ENCODE data around the gene STAT5A. TPM values are rescaled to one million over a fixed set of nuclear protein-coding genes. Genes with fewer than 3 reads are reported as not detected.
"Not testable (repeated sequence)": the region's sequence is repeated elsewhere in the genome, so short reads cannot be mapped to it uniquely, and the experiment has no call there.

Gene STAT5A
- total RNA-seq, 1 donor from 2014 or later, result 21.9 TPM

GRCh38 chr17:42359133-42359532 is 70.8 kb downstream of the STAT5A start:
- DNase-seq (ENCODE audit: extremely low read depth, low read depth, low spot score), result no peak

GRCh38 chr17:42360388-42360787 is 72.1 kb downstream of the STAT5A start:
- not testable (repeated sequence) for DNase-seq (ENCODE audit: extremely low read depth, low read depth, low spot score)

Other genes with a start within 250 kb of the STAT5A start
- gene C17orf113, start 237.9 kb upstream of the STAT5A start, total RNA-seq, result 0.70 TPM in 1 of 2 replicates, not detected in the other
- not detected in 2 replicates for gene ZNF385C, start 190.0 kb upstream of the STAT5A start, total RNA-seq
- gene DHX58, start 175.8 kb upstream of the STAT5A start, total RNA-seq, result 6.5 and 11.3 TPM in 2 replicates
- gene KAT2A, start 167.1 kb upstream of the STAT5A start, total RNA-seq, result 24.1 and 26.2 TPM in 2 replicates
- gene HSPB9, start 165.7 kb upstream of the STAT5A start, total RNA-seq, result not detected in 2 replicates
- gene RAB5C, start 133.5 kb upstream of the STAT5A start, total RNA-seq, result 224 and 227 TPM in 2 replicates
- 0.05 and 0.70 TPM in 2 replicates for gene KCNH4, start 107.4 kb upstream of the STAT5A start, total RNA-seq
- gene HCRT, start 103.0 kb upstream of the STAT5A start, total RNA-seq, result not detected in 2 replicates
- gene GHDC, start 94.0 kb upstream of the STAT5A start, total RNA-seq, result 13.7 and 14.3 TPM in 2 replicates
- 31.0 and 48.5 TPM in 2 replicates for gene STAT5B, start 12.1 kb upstream of the STAT5A start, total RNA-seq
- 135 and 186 TPM in 2 replicates for gene STAT3, start 99.9 kb downstream of the STAT5A start, total RNA-seq
- 741 and 765 TPM in 2 replicates for gene CAVIN1, start 134.8 kb downstream of the STAT5A start, total RNA-seq
- gene ATP6V0A1, start 170.4 kb downstream of the STAT5A start, total RNA-seq, result 41.0 and 44.1 TPM in 2 replicates
- gene NAGLU, start 247.7 kb downstream of the STAT5A start, total RNA-seq, result 88.8 and 103 TPM in 2 replicates